RWPE1 (cell line): Measurements from ENCODE around the gene PLEKHO1.

Source experiments
- CTCF ChIA-PET: fragments of 350-600 bp; sonication (Branson Sonifier 250); formaldehyde crosslinking; extraction: SDS; loops from one replicate; lab custom pipeline; 2021; lab: Yijun Ruan, JAX
- POLR2A ChIA-PET: fragments of 400-600 bp; formaldehyde crosslinking; extraction: SDS; loops from one replicate; lab custom pipeline; 2020; ENCODE audit warnings: antibody characterized with exemption; ENCODE audit not compliant: low non-redundant PET; lab: Yijun Ruan, JAX
- DNase-seq: peaks from one replicate; pipeline ENCODE4 v3.0.0; 2012; ENCODE audit warnings: low spot score
- H3K27ac ChIP-seq: fragments of 450-650 bp; 2 replicates; pipeline ENCODE4 v1.5.1; 2017
- TF ChIP-seq, protein P1 (sequence below): fragments of 450-650 bp; conservative IDR thresholded peaks from 2 replicates; pipeline ENCODE4 v1.5.1; 2017; ENCODE audit warnings: low read depth, mild to moderate bottlenecking

The PLEKHO1 gene

DNA sequence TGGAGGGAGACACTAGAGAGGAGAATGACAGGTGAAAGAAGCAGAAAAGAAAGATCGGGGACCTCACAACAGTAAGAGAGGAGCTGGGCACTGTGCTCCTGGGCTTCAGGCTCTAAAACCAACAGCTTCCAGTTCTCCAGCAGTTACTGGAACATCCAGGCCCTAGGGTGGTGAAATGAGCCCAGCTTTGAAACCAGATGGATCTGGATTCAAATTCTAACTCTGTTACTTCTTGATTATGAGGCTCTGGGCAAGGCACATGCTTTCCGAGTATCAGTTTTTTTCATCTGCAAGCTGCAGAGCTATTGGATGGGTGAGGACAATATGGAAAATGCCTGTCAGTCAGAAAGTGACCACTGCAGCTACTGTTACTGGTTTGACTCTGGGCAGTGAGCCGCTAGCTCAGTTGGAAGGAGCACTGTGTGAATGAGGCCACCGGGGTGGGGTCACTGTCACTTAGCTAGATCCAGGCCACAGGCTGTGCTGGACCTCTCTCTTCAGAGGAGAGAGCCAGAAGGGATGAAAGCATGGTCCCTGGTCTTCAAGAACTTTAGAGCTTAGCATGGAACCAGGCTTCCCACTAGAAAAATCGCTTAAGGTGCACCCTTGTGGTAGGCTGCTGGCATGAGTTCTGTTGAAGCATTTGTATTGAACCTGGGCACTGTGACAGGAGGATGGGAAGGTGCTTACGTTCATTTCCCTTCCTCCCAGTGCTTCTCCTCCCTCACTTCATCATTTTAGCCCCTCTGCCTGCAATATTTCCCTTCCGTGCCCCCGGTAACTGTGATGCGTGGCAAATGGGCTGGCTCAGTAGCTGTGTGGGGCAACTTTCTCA is 12.2 kb downstream of the PLEKHO1 start:
- ChIA-PET CTCF (interaction anchor here (0.5 to 0.7 kb wide), 2 partner anchors 15 to 966 kb away, joined by 3 read pairs; no protein-coding TSS in a partner anchor), POLR2A (no interaction called here)
- TF ChIP-seq, protein P1, sequence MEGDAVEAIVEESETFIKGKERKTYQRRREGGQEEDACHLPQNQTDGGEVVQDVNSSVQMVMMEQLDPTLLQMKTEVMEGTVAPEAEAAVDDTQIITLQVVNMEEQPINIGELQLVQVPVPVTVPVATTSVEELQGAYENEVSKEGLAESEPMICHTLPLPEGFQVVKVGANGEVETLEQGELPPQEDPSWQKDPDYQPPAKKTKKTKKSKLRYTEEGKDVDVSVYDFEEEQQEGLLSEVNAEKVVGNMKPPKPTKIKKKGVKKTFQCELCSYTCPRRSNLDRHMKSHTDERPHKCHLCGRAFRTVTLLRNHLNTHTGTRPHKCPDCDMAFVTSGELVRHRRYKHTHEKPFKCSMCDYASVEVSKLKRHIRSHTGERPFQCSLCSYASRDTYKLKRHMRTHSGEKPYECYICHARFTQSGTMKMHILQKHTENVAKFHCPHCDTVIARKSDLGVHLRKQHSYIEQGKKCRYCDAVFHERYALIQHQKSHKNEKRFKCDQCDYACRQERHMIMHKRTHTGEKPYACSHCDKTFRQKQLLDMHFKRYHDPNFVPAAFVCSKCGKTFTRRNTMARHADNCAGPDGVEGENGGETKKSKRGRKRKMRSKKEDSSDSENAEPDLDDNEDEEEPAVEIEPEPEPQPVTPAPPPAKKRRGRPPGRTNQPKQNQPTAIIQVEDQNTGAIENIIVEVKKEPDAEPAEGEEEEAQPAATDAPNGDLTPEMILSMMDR, result no peak
- H3K27ac ChIP-seq, result no peak overlapping the region
- no peak for DNase-seq

DNA sequence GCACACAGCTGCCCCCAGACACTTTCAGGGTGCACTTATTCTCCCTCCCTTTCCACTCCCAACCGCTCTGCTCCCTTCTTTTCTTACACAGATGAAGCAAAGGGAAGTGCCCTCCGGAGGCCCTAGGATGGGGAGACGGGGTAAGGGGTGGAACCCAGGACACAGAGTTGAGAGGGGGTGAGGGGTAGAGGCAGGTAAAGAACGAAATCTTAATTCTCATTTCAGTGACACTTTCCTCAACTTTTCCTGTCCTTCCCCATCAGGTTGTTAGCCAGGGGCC is 12.8 kb downstream of the PLEKHO1 start:
- H3K27ac ChIP-seq, result no peak overlapping the region
- no peak for DNase-seq
- TF ChIP-seq, protein P1, result no peak
- ChIA-PET CTCF (interaction anchor here (0.7 kb wide), 1 partner anchor 14 kb away, joined by 3 read pairs; no protein-coding TSS in a partner anchor), POLR2A (no interaction called here)

- DNase-seq, result peak; percentile 70
- ChIA-PET POLR2A (no interaction called here), CTCF (no interaction called here)
- H3K27ac ChIP-seq, result peak overlapping the region; percentile 4; the same call in 1 of the 2 replicates
- TF ChIP-seq, protein P1, result no peak
Observed at GRCh38 chr1:150162862-150163706, 13.4 kb downstream of the PLEKHO1 start.

- ChIA-PET POLR2A (interaction anchor here (0.6 kb wide), 1 partner anchor 224 kb away, joined by 4 read pairs; no protein-coding TSS in a partner anchor), CTCF (no interaction called here)
- no peak for DNase-seq
- TF ChIP-seq, protein P1, result no peak
- H3K27ac ChIP-seq, result no peak overlapping the region
Observed at GRCh38 chr1:150164224-150164623, 14.5 kb downstream of the PLEKHO1 start.

DNA sequence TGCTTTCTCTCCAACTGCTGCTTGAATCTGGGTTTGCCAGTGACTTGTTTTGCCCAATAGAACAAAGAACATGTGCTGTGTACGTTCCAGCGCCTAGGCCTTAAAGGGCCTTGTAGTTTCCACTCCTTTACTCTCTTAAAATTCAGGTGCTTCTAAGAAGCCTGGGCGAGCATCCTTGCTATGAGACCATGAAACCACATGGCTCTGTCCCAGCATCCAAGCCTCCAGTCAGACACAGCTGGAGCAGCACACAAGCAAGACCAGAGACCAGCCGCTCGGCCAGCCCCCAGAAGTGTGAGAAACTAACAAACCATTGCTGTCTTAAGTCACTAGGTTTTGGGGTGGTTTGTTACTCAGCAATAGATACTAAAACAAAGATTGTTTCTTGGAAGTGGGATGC is 15.1 kb downstream of the PLEKHO1 start:
- TF ChIP-seq, protein P1, result no peak
- DNase-seq, result no peak
- CTCF ChIA-PET, result no interaction called here
- POLR2A ChIA-PET, result no interaction called here
- no peak overlapping the region for H3K27ac ChIP-seq
